ENCODE results near the gene CIPC.

The CIPC gene

GRCh38 chr14:77098529-77099353 lies 683 bp downstream of the CIPC start:
- Histone ChIP-seq H3K36me3 (ENCODE audit: control insufficient read depth, insufficient read depth, low read length) (no peaks in the 10 kb centered on the region), H3K4me1 (ENCODE audit: control insufficient read depth, insufficient read depth, low read length) (peaks cover 29% of the 10 kb centered on the region), H3K27ac (ENCODE audit: low read depth, low read length) (peak overlapping the region; percentile 99), H3K27me3 (ENCODE audit: control insufficient read depth, insufficient read depth, low read length) (no peaks in the 10 kb centered on the region), H3K9ac (ENCODE audit: low read length) (peak overlapping the region; percentile 100), H3K4me3 (ENCODE audit: low read length) (peak overlapping the region; percentile 98)

DNA sequence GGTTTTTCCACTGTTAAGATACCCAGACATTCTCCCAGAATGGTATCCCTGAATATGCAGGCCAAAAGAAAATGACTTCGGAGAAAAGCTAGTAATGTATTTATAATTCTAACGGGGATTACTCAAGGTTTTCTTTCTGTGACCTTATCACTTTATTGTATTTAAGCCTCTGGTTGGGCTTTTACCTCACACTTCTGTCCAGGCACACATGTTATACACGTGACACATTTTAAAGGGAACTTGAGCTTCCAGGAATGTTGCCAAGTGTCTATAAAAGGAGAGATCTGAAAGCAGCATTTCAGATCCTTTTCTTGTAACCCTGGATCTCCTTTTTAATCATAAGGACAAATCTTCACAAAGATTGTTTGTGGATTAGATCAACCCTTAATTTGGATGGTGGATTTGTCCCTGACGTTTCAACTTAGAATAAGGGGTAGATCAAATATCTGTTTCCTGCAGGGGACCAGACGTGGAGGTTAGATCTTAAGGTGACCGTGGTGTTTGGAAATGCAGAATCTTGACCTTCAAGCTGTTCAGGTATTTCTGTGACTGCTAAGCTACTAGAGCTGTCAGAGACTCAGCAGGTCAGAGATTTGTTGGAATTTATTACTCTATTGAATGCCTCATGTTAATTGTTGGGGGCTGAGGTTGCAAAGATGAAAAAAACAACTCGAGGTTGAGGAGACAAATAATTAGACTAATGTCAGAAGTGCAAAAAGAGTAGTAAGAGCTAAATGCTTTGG lies 1.5 kb downstream of the CIPC start:
- H3K9ac ChIP-seq (ENCODE audit: low read length) = no peak overlapping the region
- peaks cover 35% of the 10 kb centered on the region for H3K4me1 ChIP-seq (ENCODE audit: control insufficient read depth, insufficient read depth, low read length)
- H3K27me3 ChIP-seq (ENCODE audit: control insufficient read depth, insufficient read depth, low read length) = no peaks in the 10 kb centered on the region
- H3K4me3 ChIP-seq (ENCODE audit: low read length) = peak overlapping the region; percentile 98
- H3K36me3 ChIP-seq (ENCODE audit: control insufficient read depth, insufficient read depth, low read length) = no peaks in the 10 kb centered on the region
- H3K27ac ChIP-seq (ENCODE audit: low read depth, low read length) = peak overlapping the region; percentile 99

- H3K36me3 ChIP-seq (ENCODE audit: control insufficient read depth, insufficient read depth, low read length) = no peaks in the 10 kb centered on the region
- H3K27ac ChIP-seq (ENCODE audit: low read depth, low read length) = peak overlapping the region; percentile 99
- H3K4me3 ChIP-seq (ENCODE audit: low read length) = no peak overlapping the region
- H3K4me1 ChIP-seq (ENCODE audit: control insufficient read depth, insufficient read depth, low read length) = peaks cover 49% of the 10 kb centered on the region
- H3K27me3 ChIP-seq (ENCODE audit: control insufficient read depth, insufficient read depth, low read length) = no peaks in the 10 kb centered on the region
- H3K9ac ChIP-seq (ENCODE audit: low read length) = no peak overlapping the region
Observed at GRCh38 chr14:77100961-77101360, 2.9 kb downstream of the CIPC start.

DNA sequence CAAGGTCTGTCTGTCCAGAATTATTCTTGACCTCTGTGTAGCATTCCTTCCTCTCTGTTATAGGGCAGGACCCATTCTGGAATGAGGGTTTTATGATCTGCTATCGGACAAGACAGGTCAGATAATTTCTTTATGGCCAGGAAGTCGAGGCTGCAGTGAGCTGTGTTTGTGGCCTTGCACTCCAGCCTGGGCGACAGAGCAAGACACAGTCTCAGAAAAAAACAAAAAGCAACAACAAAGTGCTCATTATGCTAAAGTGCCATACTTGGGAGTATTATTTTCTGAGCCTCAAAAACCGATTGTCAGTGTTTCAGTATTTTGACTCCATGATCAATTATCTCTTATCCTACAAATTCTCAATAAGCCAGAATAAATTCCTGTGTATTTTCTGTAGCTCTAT lies 4.1 kb downstream of the CIPC start:
- Histone ChIP-seq H3K27ac (ENCODE audit: low read depth, low read length) (peak overlapping the region; percentile 30), H3K4me1 (ENCODE audit: control insufficient read depth, insufficient read depth, low read length) (peaks cover 45% of the 10 kb centered on the region), H3K9ac (ENCODE audit: low read length) (no peak overlapping the region), H3K4me3 (ENCODE audit: low read length) (no peak overlapping the region), H3K27me3 (ENCODE audit: control insufficient read depth, insufficient read depth, low read length) (no peaks in the 10 kb centered on the region), H3K36me3 (ENCODE audit: control insufficient read depth, insufficient read depth, low read length) (no peaks in the 10 kb centered on the region)

- H3K27me3 ChIP-seq (ENCODE audit: control insufficient read depth, insufficient read depth, low read length) = no peaks in the 10 kb centered on the region
- H3K4me3 ChIP-seq (ENCODE audit: low read length) = no peak overlapping the region
- peak overlapping the region; percentile 61 for H3K27ac ChIP-seq (ENCODE audit: low read depth, low read length)
- H3K4me1 ChIP-seq (ENCODE audit: control insufficient read depth, insufficient read depth, low read length) = peaks cover 45% of the 10 kb centered on the region
- H3K9ac ChIP-seq (ENCODE audit: low read length) = no peak overlapping the region
- H3K36me3 ChIP-seq (ENCODE audit: control insufficient read depth, insufficient read depth, low read length) = no peaks in the 10 kb centered on the region
Observed at GRCh38 chr14:77103475-77103874, 5.4 kb downstream of the CIPC start.

- H3K4me1 ChIP-seq (ENCODE audit: control insufficient read depth, insufficient read depth, low read length) = peaks cover 44% of the 10 kb centered on the region
- peak overlapping the region; percentile 6 for H3K27ac ChIP-seq (ENCODE audit: low read depth, low read length)
- no peaks in the 10 kb centered on the region for H3K36me3 ChIP-seq (ENCODE audit: control insufficient read depth, insufficient read depth, low read length)
- no peaks in the 10 kb centered on the region for H3K27me3 ChIP-seq (ENCODE audit: control insufficient read depth, insufficient read depth, low read length)
- H3K9ac ChIP-seq (ENCODE audit: low read length) = no peak overlapping the region
- H3K4me3 ChIP-seq (ENCODE audit: low read length) = no peak overlapping the region
Observed at GRCh38 chr14:77103951-77104350, 5.9 kb downstream of the CIPC start.

GRCh38 chr14:77104393-77104792 lies 6.3 kb downstream of the CIPC start:
- no peaks in the 10 kb centered on the region for H3K27me3 ChIP-seq (ENCODE audit: control insufficient read depth, insufficient read depth, low read length)
- H3K36me3 ChIP-seq (ENCODE audit: control insufficient read depth, insufficient read depth, low read length) = no peaks in the 10 kb centered on the region
- no peak overlapping the region for H3K4me3 ChIP-seq (ENCODE audit: low read length)
- H3K9ac ChIP-seq (ENCODE audit: low read length) = no peak overlapping the region
- H3K4me1 ChIP-seq (ENCODE audit: control insufficient read depth, insufficient read depth, low read length) = peaks cover 41% of the 10 kb centered on the region
- H3K27ac ChIP-seq (ENCODE audit: low read depth, low read length) = peak overlapping the region; percentile 47

DNA sequence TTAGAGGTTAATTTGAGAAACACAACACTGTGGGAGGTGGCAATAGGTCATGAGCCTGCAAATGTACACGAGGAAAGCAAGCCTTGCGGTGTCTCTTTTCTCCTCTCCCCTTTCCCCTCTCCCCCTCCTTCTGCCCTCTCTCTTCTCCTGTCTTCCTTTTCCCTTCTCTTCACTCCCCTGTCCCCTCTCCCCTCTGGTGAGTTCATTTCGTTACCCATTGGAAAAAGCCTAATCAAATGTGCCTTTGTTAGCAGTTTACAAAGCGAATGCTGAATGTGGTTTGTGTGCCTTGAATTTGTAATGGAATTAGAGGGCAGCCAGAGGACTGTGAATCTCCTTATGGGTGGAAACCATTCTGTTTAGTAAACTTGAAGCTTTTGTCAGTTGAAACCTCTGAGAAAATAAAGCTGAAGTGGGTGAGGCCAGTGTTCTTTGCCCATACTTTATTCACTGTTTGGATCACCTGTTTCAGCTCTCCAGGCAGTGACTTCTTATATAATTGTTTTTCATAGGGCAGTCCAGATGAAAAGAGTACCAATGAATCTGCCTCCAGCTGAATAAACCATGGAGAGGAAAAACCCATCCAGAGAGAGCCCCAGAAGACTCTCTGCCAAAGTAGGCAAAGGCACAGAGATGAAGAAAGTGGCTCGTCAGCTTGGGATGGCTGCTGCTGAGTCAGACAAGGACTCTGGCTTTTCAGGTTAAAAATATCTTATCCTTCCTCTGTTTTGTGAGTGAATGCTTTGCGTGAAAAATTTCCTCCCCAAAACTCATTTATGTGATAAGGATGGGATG lies 7.3 kb downstream of the CIPC start:
- peak overlapping the region; percentile 64 for H3K27ac ChIP-seq (ENCODE audit: low read depth, low read length)
- H3K9ac ChIP-seq (ENCODE audit: low read length) = no peak overlapping the region
- H3K4me3 ChIP-seq (ENCODE audit: low read length) = no peak overlapping the region
- H3K4me1 ChIP-seq (ENCODE audit: control insufficient read depth, insufficient read depth, low read length) = peaks cover 38% of the 10 kb centered on the region
- no peaks in the 10 kb centered on the region for H3K27me3 ChIP-seq (ENCODE audit: control insufficient read depth, insufficient read depth, low read length)
- no peaks in the 10 kb centered on the region for H3K36me3 ChIP-seq (ENCODE audit: control insufficient read depth, insufficient read depth, low read length)

GRCh38 chr14:77106666-77107065 lies 8.6 kb downstream of the CIPC start:
- Histone ChIP-seq H3K27me3 (ENCODE audit: control insufficient read depth, insufficient read depth, low read length) (no peaks in the 10 kb centered on the region), H3K4me1 (ENCODE audit: control insufficient read depth, insufficient read depth, low read length) (peaks cover 46% of the 10 kb centered on the region), H3K27ac (ENCODE audit: low read depth, low read length) (peak overlapping the region; percentile 10), H3K9ac (ENCODE audit: low read length) (no peak overlapping the region), H3K4me3 (ENCODE audit: low read length) (no peak overlapping the region), H3K36me3 (ENCODE audit: control insufficient read depth, insufficient read depth, low read length) (no peaks in the 10 kb centered on the region)

DNA sequence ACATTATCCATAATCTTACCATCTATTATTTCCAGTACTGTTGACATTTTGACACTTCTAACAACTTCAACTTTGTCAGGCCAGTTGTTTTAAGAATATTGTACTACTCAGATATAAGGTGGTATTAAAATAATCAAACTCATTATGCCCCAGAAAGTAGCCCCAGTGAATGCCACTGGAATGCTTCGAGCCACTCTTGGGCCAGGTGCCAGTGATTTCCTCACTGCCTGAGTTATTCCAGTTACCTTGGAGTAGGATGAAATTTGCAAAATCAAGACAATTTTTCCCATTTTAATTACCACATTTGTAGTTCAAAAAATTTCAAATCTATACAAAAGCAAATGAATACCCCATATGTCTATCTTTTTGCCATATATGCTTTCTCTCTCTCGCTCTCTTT lies 9.2 kb downstream of the CIPC start:
- Histone ChIP-seq H3K9ac (ENCODE audit: low read length) (no peak overlapping the region), H3K4me3 (ENCODE audit: low read length) (no peak overlapping the region), H3K27me3 (ENCODE audit: control insufficient read depth, insufficient read depth, low read length) (no peaks in the 10 kb centered on the region), H3K36me3 (ENCODE audit: control insufficient read depth, insufficient read depth, low read length) (no peaks in the 10 kb centered on the region), H3K4me1 (ENCODE audit: control insufficient read depth, insufficient read depth, low read length) (peaks cover 46% of the 10 kb centered on the region), H3K27ac (ENCODE audit: low read depth, low read length) (no peak overlapping the region)

GRCh38 chr14:77108753-77109152 lies 10.7 kb downstream of the CIPC start:
- Histone ChIP-seq H3K27ac (ENCODE audit: low read depth, low read length) (no peak overlapping the region), H3K27me3 (ENCODE audit: control insufficient read depth, insufficient read depth, low read length) (no peaks in the 10 kb centered on the region), H3K36me3 (ENCODE audit: control insufficient read depth, insufficient read depth, low read length) (peaks cover 7% of the 10 kb centered on the region), H3K4me3 (ENCODE audit: low read length) (no peak overlapping the region), H3K4me1 (ENCODE audit: control insufficient read depth, insufficient read depth, low read length) (peaks cover 34% of the 10 kb centered on the region), H3K9ac (ENCODE audit: low read length) (no peak overlapping the region)

- Histone ChIP-seq H3K27ac (ENCODE audit: low read depth, low read length) (no peak overlapping the region), H3K9ac (ENCODE audit: low read length) (no peak overlapping the region)
Observed at GRCh38 chr14:77109656-77110055, 11.6 kb downstream of the CIPC start.

More at GRCh38 chr14:77109656-77110055, 11.6 kb downstream of the CIPC start:
- peaks cover 16% of the 10 kb centered on the region for H3K36me3 ChIP-seq (ENCODE audit: control insufficient read depth, insufficient read depth, low read length)
- peaks cover 27% of the 10 kb centered on the region for H3K4me1 ChIP-seq (ENCODE audit: control insufficient read depth, insufficient read depth, low read length)
- no peaks in the 10 kb centered on the region for H3K27me3 ChIP-seq (ENCODE audit: control insufficient read depth, insufficient read depth, low read length)
- no peak overlapping the region for H3K4me3 ChIP-seq (ENCODE audit: low read length)
